Peyer's patch (tissue), 4 donors: ENCODE results near the gene RTBDN. TPM values are rescaled to one million over a fixed set of nuclear protein-coding genes. Genes with fewer than 3 reads are reported as not detected.
A peak's percentile ranks its signal among the peaks of the same experiment; 100 is the strongest.

Experiments
- DNase-seq, 3 donors: peaks; one replicate each; pipeline ENCODE4 v3.0.0-alpha.2; 2017 to 2019
- H3K27ac ChIP-seq, 4 donors: fragments of 200-600 bp; sonication (generic); one replicate each; pipeline ENCODE4 v1.5.1; 2016 to 2019
- H3K27me3 ChIP-seq, 2 donors: fragments of 200-600 bp; sonication (generic); one replicate each; pipeline ENCODE4 v1.5.1; 2019
- H3K36me3 ChIP-seq, 3 donors: fragments of 200-600 bp; sonication (generic); one replicate each; pipeline ENCODE4 v1.5.1; 2016 to 2019
- H3K4me1 ChIP-seq, 4 donors: fragments of 200-600 bp; sonication (generic); one replicate each; pipeline ENCODE4 v1.5.1; 2016 to 2019
- H3K4me3 ChIP-seq, 4 donors: fragments of 200-600 bp; sonication (generic); 1 replicate in 3 of 4; 2 replicates in 1 of 4; pipeline ENCODE4 v1.5.1; 2016 to 2019; ENCODE audit warnings: mild to moderate bottlenecking in 1 of 4
- H3K9me3 ChIP-seq, 4 donors: fragments of 200-600 bp; sonication (generic); one replicate each; pipeline ENCODE4 v1.5.1; 2016 to 2019; ENCODE audit warnings: mild to moderate bottlenecking in 1 of 4
- POLR2A ChIP-seq, 2 donors: fragments of 450-650 bp; IDR thresholded peaks; one replicate each; pipeline ENCODE4 v1.5.1; 2017; ENCODE audit warnings: antibody characterized with exemption in 2 of 2, mild to moderate bottlenecking in 2 of 2, moderate library complexity in 2 of 2
- total RNA-seq, 4 donors: library from RNA; depleted of rRNA; stranded (reverse); fragments of >200 nt; gene quantifications; one replicate each; pipeline ENCODE4 v1.1.0, GENCODE V29; 2016
- TF ChIP-seq, protein P1 (sequence below), 6 experiments: fragments of 450-650 bp in 4 of 6; fragments of 200-600 bp in 2 of 6; sonication (generic) in 1 of 6; IDR thresholded peaks; one replicate each; pipeline ENCODE4 v1.5.1; 2017 to 2019; ENCODE audit warnings: antibody characterized with exemption in 6 of 6, mild to moderate bottlenecking in 3 of 6, moderate library complexity in 1 of 6

The RTBDN gene
- total RNA-seq, 4 donors from 2014 or later = not detected

DNA sequence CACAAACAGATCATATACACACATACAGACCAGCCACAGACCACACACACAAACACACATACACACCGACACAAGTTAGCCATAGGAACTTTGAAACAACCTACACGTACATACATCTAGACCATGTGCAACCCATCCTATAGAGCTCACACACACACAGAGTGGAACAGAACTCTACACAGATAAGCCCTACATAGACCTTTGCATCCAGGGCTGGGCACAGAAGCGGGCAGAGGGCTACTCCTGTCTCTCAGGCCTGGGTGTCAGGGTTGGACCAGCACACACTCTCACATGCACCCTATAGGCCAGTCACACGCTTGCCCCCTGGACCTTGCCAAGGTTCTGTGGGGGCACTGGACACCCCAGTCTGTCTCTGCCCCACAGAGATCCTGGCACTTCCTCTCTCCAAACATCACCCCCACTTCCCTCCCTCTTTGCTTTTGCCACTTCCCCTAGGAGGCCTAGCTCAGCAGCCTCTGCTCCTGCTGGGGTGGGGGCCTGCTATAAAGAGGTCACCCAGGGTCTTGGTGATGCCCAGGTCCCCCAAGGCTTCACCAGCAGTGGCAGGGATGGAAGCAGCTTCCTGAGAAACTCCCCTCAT lies 48.8 kb downstream of the RTBDN start:
- DNase-seq = peak in 2 of 3 donors; percentile 71 to 77
- H3K4me1 ChIP-seq = peaks cover 24 to 72% (median 49%) of the 10 kb centered on the region in 4 donors
- no peak overlapping the region for H3K4me3 ChIP-seq

DNA sequence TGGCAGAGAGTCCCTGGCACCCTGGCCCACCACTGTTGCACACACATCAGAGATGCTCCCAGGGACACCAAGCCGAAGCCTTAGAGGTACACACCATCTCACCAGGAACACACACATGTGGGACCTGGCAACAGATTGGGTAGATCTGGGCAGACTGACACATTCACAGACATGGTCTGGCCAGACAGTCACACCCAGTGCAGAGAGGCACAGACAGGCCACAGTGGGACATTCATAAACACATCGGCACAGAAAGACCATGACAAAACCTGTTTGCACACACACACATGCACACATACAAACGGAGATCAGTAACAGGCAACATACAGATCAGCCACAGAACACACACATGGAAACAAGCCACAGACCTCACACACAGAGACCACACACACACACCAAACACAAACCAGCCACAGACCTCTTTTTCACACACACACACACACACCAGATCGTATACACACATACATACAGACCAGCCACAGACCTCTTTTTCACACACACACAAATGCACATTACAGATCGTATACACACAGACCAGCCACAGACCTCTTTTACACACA lies 49.4 kb downstream of the RTBDN start:
- TF ChIP-seq, protein P1, sequence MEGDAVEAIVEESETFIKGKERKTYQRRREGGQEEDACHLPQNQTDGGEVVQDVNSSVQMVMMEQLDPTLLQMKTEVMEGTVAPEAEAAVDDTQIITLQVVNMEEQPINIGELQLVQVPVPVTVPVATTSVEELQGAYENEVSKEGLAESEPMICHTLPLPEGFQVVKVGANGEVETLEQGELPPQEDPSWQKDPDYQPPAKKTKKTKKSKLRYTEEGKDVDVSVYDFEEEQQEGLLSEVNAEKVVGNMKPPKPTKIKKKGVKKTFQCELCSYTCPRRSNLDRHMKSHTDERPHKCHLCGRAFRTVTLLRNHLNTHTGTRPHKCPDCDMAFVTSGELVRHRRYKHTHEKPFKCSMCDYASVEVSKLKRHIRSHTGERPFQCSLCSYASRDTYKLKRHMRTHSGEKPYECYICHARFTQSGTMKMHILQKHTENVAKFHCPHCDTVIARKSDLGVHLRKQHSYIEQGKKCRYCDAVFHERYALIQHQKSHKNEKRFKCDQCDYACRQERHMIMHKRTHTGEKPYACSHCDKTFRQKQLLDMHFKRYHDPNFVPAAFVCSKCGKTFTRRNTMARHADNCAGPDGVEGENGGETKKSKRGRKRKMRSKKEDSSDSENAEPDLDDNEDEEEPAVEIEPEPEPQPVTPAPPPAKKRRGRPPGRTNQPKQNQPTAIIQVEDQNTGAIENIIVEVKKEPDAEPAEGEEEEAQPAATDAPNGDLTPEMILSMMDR (IDR thresholded peaks at IDR 0.05) = no peak
- H3K36me3 ChIP-seq = no peaks in the 10 kb centered on the region
- no peaks in the 10 kb centered on the region for H3K9me3 ChIP-seq
- H3K4me3 ChIP-seq = no peak overlapping the region
- peak overlapping the region; percentile 97 to 100 (median 100) for H3K27ac ChIP-seq
- peaks cover 24 to 72% (median 49%) of the 10 kb centered on the region in 4 donors for H3K4me1 ChIP-seq
- DNase-seq = peak in 1 of 3 donors; percentile 56
- no peaks in the 10 kb centered on the region for H3K27me3 ChIP-seq

More for the DNA sequence above, 48.8 kb downstream of the RTBDN start:
- H3K9me3 ChIP-seq = no peaks in the 10 kb centered on the region
- H3K27me3 ChIP-seq = no peaks in the 10 kb centered on the region
- H3K36me3 ChIP-seq = no peaks in the 10 kb centered on the region
- TF ChIP-seq, protein P1 (IDR thresholded peaks at IDR 0.05) = no peak
- TF ChIP-seq POLR2A (IDR thresholded peaks at IDR 0.05) = peak in 1 of 2 donors; percentile 62
- peak overlapping the region; percentile 97 to 100 (median 100) for H3K27ac ChIP-seq

DNA sequence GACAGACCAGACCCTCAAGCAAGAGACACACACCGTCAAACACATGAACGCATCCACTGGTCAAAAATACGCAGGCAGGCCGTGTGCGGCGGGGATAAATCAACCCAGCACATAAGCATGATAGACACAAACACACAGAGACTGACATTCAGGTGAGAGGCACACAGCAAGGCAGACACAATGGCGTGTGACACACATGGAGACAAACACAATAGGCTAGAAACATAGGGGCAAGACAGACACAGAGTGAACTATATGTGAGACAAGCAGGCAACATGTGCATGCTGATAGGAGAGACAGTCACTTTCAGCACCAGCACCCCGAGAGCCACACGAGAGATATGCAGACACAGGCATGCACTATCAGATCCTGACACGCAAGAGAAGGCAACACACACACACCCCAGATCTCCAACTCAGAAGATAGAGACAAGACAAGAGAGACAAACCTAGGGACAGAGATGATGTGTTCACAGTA lies 49.9 kb downstream of the RTBDN start:
- Histone ChIP-seq H3K4me1 (peaks cover 24 to 72% (median 49%) of the 10 kb centered on the region in 4 donors), H3K36me3 (no peaks in the 10 kb centered on the region), H3K27me3 (no peaks in the 10 kb centered on the region), H3K9me3 (no peaks in the 10 kb centered on the region), H3K27ac (peak overlapping the region; percentile 97 to 100 (median 100)), H3K4me3 (no peak overlapping the region)
- peak in 1 of 3 donors; percentile 52 for DNase-seq
- TF ChIP-seq, protein P1 (IDR thresholded peaks at IDR 0.05) = no peak
- no peak for TF ChIP-seq POLR2A (IDR thresholded peaks at IDR 0.05)

DNA sequence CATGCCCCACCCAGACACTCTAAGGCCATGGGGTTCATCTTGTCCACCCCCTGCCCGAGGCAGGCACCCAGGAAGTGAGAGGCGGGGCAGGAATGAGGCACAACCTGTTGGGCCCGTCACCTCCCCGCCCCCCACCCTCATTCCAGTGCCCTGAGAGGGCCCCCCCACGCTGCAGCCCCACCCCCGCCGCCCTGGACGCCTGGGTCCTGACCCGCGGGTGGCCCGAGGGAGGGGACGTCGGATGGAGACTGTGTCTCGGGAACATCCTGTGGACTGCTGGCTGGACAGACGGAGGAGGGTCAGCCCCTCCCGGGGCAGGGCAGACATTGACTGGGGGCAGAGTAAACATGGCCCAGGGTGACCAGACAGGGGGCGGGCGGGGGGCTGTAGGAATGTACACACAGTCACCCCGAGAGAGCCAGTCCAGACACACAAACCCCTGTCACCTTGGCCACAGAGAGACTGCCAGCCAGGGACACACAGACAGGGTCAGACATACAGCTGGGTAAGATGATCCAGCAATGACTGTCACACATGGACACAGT lies 50.5 kb downstream of the RTBDN start:
- no peak for TF ChIP-seq POLR2A (IDR thresholded peaks at IDR 0.05)
- TF ChIP-seq, protein P1 (IDR thresholded peaks at IDR 0.05) = no peak
- Histone ChIP-seq H3K4me3 (peak overlapping the region in 1 of 4 donors; percentile 4), H3K36me3 (no peaks in the 10 kb centered on the region), H3K4me1 (peaks cover 24 to 74% (median 47%) of the 10 kb centered on the region in 4 donors), H3K9me3 (no peaks in the 10 kb centered on the region), H3K27ac (peak overlapping the region; percentile 97 to 100 (median 100)), H3K27me3 (no peaks in the 10 kb centered on the region)
- DNase-seq = peak in 2 of 3 donors; percentile 72 to 75

DNA sequence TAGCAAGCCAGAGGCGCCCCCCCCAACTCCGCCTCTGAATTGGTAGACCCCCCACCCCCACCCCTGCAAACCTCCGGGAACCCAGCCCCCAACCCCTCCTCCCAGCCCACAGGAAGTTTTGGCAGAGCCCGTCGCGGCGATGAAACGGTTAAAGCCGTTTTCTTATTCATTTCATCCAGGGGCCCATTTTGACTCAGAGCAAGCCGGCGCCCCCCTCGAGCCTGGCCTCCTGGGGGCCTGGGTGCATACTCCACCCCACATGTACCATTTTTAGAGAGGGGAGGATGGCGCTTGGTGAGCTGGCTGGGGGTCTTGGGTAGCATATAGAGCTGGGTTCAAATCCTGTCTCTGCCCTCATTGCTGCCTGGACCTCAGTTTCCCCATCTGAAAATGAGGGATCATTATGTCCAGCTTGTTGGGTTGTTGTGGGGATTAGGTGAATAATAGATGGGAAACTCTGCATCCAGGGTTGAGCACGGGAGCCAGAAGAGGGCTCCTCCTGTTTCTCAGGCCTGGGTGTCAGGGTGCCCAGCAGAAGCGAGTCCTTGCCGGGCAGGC lies 51.0 kb downstream of the RTBDN start:
- H3K4me3 ChIP-seq = peak overlapping the region; percentile 39 to 62 (median 50)
- no peaks in the 10 kb centered on the region for H3K36me3 ChIP-seq
- peak overlapping the region; percentile 97 to 100 (median 100) for H3K27ac ChIP-seq
- TF ChIP-seq, protein P1 (IDR thresholded peaks at IDR 0.05) = no peak
- TF ChIP-seq POLR2A (IDR thresholded peaks at IDR 0.05) = no peak
- H3K9me3 ChIP-seq = no peaks in the 10 kb centered on the region
- peaks cover 24 to 76% (median 46%) of the 10 kb centered on the region in 4 donors for H3K4me1 ChIP-seq
- H3K27me3 ChIP-seq = no peaks in the 10 kb centered on the region
- no peak for DNase-seq
